ENCODE measurements around the gene FAM3B.

GRCh38 chr21:41402796-41403195 is 86.2 kb downstream of the FAM3B start:
- TF ChIP-seq CTCF (IDR thresholded peaks at IDR 0.05) (no peak), POLR2A (IDR thresholded peaks at IDR 0.05) (no peak)

All from Peyer's patch (tissue), 4 donors.